Esophagus squamous epithelium (tissue), 4 donors: ENCODE data around the gene SAP30.

Source experiments
- CTCF ChIP-seq, 6 experiments: fragments of 450-650 bp in 4 of 6; fragments of 200-600 bp in 2 of 6; sonication (generic) in 2 of 6; IDR thresholded peaks; one replicate each; pipeline ENCODE4 v1.5.1; 2016 to 2019; ENCODE audit warnings: antibody characterized with exemption in 6 of 6, mild to moderate bottlenecking in 4 of 6, moderate library complexity in 4 of 6
- POLR2A ChIP-seq, 4 donors: fragments of 450-650 bp; IDR thresholded peaks; one replicate each; pipeline ENCODE4 v1.6.1; 2017; ENCODE audit warnings: antibody characterized with exemption in 4 of 4, mild to moderate bottlenecking in 4 of 4, moderate library complexity in 3 of 4

- TF ChIP-seq CTCF (IDR thresholded peaks at IDR 0.05) (no peak), POLR2A (IDR thresholded peaks at IDR 0.05) (no peak)
These were observed 8.1 kb upstream of the SAP30 start for GRCh38 chr4:173362666-173363065.
